Vagina (tissue), 2 donors: ENCODE results near the gene NEDD4.
"Not testable (repeated sequence)": the region's sequence is repeated elsewhere in the genome, so short reads cannot be mapped to it uniquely, and the experiment has no call there.

Experiments used
- POLR2A ChIP-seq, 2 donors: fragments of 450-650 bp; IDR thresholded peaks; one replicate each; pipeline ENCODE4 v1.6.1; 2017; ENCODE audit warnings: antibody characterized with exemption in 2 of 2, mild to moderate bottlenecking in 2 of 2, moderate library complexity in 2 of 2
- POLR2AphosphoS5 ChIP-seq, 2 donors: sonication (generic); formaldehyde crosslinking; IDR thresholded peaks; one replicate each; pipeline ENCODE4 v1.9.0; 2017; ENCODE audit warnings: antibody characterized with exemption in 2 of 2, mild to moderate bottlenecking in 2 of 2, low read depth in 1 of 2; ENCODE audit not compliant: insufficient read depth in 1 of 2
- TF ChIP-seq, protein P1 (sequence below), 3 experiments: fragments of 450-650 bp in 2 of 3; fragments of 200-600 bp in 1 of 3; sonication (generic) in 1 of 3; IDR thresholded peaks; one replicate each; pipeline ENCODE4 v1.5.1; 2017 to 2019; ENCODE audit warnings: antibody characterized with exemption in 3 of 3, mild to moderate bottlenecking in 2 of 3, moderate library complexity in 2 of 3

DNA sequence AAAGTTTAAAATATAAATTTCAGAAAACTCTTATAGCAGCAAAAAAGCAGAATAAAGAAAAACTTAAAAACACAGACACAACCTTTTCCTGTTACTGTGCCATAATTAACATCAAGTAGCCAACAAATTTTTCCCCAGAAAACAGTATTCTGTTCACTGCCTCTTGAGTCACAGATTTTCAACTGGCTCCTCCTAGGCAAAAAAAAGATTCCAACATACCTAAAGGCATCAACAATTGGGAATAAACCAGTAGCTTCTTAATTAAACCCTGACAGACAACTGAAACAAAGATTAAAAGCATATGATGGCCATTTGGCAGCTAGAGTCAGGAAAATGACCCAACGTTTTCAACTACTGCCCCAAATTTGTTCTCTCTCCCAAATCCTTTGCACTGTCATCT lies 10.9 kb upstream of the NEDD4 start:
- TF ChIP-seq, protein P1, sequence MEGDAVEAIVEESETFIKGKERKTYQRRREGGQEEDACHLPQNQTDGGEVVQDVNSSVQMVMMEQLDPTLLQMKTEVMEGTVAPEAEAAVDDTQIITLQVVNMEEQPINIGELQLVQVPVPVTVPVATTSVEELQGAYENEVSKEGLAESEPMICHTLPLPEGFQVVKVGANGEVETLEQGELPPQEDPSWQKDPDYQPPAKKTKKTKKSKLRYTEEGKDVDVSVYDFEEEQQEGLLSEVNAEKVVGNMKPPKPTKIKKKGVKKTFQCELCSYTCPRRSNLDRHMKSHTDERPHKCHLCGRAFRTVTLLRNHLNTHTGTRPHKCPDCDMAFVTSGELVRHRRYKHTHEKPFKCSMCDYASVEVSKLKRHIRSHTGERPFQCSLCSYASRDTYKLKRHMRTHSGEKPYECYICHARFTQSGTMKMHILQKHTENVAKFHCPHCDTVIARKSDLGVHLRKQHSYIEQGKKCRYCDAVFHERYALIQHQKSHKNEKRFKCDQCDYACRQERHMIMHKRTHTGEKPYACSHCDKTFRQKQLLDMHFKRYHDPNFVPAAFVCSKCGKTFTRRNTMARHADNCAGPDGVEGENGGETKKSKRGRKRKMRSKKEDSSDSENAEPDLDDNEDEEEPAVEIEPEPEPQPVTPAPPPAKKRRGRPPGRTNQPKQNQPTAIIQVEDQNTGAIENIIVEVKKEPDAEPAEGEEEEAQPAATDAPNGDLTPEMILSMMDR (IDR thresholded peaks at IDR 0.05) = not testable (repeated sequence)
- TF ChIP-seq POLR2A (IDR thresholded peaks at IDR 0.05); POLR2AphosphoS5 (IDR thresholded peaks at IDR 0.05; ENCODE audit: insufficient read depth in 1 of 2, low read depth in 1 of 2): not testable (repeated sequence)
